Measurements from ENCODE around the gene PBRM1. TPM values are rescaled to one million over a fixed set of nuclear protein-coding genes. Genes with fewer than 3 reads are reported as not detected.

The PBRM1 gene
- total RNA-seq, 1 donor from 2014 or later: 62.1 TPM

DNA sequence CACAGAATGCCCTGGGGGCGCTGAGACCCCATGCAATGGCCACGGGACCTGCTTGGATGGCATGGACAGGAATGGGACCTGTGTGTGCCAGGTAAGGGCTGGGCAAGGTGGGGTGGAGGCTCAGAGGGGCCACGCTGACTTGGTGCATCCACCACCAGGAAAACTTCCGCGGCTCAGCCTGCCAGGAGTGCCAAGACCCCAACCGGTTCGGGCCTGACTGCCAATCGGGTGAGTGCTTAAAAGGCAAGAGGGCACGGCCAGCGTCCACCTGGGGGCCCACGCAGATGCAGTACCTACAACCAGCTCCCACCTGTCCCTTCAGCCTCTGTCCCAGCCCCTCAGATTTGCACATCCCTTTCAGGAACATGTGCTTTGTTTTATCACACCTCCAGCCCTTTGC lies 183.7 kb downstream of the PBRM1 start:
- intact Hi-C loops (cut with micrococcal nuclease): no loop called here
- DNase-seq (no peak), ATAC-seq (ENCODE audit: low read depth) (no peak)
- CTCF ChIA-PET: no interaction called here
- TF ChIP-seq, protein P1, sequence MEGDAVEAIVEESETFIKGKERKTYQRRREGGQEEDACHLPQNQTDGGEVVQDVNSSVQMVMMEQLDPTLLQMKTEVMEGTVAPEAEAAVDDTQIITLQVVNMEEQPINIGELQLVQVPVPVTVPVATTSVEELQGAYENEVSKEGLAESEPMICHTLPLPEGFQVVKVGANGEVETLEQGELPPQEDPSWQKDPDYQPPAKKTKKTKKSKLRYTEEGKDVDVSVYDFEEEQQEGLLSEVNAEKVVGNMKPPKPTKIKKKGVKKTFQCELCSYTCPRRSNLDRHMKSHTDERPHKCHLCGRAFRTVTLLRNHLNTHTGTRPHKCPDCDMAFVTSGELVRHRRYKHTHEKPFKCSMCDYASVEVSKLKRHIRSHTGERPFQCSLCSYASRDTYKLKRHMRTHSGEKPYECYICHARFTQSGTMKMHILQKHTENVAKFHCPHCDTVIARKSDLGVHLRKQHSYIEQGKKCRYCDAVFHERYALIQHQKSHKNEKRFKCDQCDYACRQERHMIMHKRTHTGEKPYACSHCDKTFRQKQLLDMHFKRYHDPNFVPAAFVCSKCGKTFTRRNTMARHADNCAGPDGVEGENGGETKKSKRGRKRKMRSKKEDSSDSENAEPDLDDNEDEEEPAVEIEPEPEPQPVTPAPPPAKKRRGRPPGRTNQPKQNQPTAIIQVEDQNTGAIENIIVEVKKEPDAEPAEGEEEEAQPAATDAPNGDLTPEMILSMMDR (IDR thresholded peaks at IDR 0.05): no peak
- no peak overlapping the region for H3K4me3 Mint-ChIP-seq
- no peaks in the 10 kb centered on the region for H3K27me3 Mint-ChIP-seq
- POLR2A ChIA-PET: no interaction called here
- no peaks in the 10 kb centered on the region for H3K9me3 Mint-ChIP-seq
- no peaks in the 10 kb centered on the region for H3K36me3 Mint-ChIP-seq (ENCODE audit: low read depth)
- H3K27ac Mint-ChIP-seq: no peak overlapping the region
- H3K4me1 Mint-ChIP-seq: peaks cover 20% of the 10 kb centered on the region

DNA sequence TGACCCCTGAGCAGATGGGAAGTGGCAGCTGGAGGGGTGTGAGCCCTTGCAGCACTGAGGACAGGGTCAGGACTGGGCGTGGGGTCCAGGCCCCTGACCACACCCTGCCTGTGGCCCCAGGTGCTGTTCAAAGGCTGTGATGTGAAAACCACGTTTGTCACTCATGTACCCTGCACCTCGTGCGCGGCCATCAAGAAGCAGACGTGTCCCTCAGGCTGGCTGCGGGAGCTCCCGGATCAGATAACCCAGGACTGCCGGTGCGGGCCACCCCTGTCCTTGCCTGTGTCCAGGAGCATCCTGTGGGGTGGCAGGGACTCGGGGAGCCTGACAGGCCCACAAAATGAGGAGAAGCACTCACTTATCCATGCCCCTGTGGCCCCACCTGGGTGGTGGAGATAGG lies 184.7 kb downstream of the PBRM1 start:
- no peak for ATAC-seq (ENCODE audit: low read depth)
- TF ChIP-seq, protein P1 (IDR thresholded peaks at IDR 0.05): no peak
- peaks cover 20% of the 10 kb centered on the region for H3K4me1 Mint-ChIP-seq
- ChIA-PET CTCF (no interaction called here), POLR2A (no interaction called here)
- H3K27ac Mint-ChIP-seq: no peak overlapping the region
- no peaks in the 10 kb centered on the region for H3K36me3 Mint-ChIP-seq (ENCODE audit: low read depth)
- no peak for DNase-seq
- no peak overlapping the region for H3K4me3 Mint-ChIP-seq
- no peaks in the 10 kb centered on the region for H3K27me3 Mint-ChIP-seq
- no peaks in the 10 kb centered on the region for H3K9me3 Mint-ChIP-seq
- intact Hi-C loops (cut with micrococcal nuclease): no loop called here

DNA sequence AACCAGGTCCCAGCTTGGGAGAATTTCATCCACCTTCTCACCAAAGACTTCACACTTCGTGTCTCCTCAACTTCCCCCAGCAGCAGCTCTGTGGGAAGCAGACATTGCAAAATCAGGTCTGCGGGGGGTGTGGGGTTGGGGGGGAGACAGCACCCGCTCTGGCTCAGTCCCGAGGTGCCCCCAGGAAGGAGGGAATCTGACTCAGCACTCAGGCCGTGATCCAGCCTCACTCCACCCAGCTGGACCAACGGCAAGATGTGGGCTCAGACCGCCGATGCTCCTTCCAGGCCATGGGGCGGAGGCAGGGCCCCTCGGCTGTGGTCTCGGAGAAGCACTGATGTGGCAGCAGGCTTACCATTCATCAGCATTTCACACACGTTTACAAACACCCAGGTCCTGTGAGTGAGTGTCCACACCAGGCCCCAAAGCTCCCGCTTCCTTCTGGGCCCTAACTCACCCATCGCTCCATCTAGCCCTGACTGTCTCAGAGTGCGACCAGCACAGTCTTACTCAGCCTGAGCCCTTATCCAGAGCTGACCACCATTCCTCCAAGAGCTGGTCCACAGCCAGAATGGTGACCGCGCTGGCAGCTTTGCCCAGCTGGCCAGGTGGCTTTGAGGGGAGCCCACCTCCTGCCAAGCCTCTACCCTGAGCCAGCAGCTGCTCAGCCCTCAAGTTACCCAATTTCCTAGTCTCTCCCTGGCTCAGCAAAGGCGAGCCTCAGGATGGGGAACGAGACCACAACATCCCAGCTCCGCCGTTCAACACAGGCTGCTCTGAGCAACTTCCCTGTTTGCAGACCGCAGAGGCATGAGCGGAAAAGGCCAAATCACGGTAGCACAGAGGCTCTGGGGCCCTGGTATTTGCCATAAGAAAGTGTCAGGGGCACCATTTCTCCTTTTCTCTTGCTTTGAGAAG lies 187.3 kb downstream of the PBRM1 start:
- intact Hi-C loops (cut with micrococcal nuclease): loop anchor here (1.0 kb wide), 1 partner anchor 35 kb away; the partner anchor contains the start of gene NT5DC2
- H3K27ac Mint-ChIP-seq: no peak overlapping the region
- peaks cover 20% of the 10 kb centered on the region for H3K4me1 Mint-ChIP-seq
- H3K4me3 Mint-ChIP-seq: no peak overlapping the region
- ChIA-PET POLR2A (interaction anchor here (0.6 to 0.9 kb wide), 2 partner anchors 43 to 998 kb away, joined by 5 to 6 read pairs; partner anchors contain the start of gene NISCH), CTCF (no interaction called here)
- no peaks in the 10 kb centered on the region for H3K9me3 Mint-ChIP-seq
- peak; percentile 81 for ATAC-seq (ENCODE audit: low read depth)
- TF ChIP-seq, protein P1 (IDR thresholded peaks at IDR 0.05): no peak
- H3K36me3 Mint-ChIP-seq (ENCODE audit: low read depth): no peaks in the 10 kb centered on the region
- H3K27me3 Mint-ChIP-seq: no peaks in the 10 kb centered on the region
- no peak for DNase-seq

DNA sequence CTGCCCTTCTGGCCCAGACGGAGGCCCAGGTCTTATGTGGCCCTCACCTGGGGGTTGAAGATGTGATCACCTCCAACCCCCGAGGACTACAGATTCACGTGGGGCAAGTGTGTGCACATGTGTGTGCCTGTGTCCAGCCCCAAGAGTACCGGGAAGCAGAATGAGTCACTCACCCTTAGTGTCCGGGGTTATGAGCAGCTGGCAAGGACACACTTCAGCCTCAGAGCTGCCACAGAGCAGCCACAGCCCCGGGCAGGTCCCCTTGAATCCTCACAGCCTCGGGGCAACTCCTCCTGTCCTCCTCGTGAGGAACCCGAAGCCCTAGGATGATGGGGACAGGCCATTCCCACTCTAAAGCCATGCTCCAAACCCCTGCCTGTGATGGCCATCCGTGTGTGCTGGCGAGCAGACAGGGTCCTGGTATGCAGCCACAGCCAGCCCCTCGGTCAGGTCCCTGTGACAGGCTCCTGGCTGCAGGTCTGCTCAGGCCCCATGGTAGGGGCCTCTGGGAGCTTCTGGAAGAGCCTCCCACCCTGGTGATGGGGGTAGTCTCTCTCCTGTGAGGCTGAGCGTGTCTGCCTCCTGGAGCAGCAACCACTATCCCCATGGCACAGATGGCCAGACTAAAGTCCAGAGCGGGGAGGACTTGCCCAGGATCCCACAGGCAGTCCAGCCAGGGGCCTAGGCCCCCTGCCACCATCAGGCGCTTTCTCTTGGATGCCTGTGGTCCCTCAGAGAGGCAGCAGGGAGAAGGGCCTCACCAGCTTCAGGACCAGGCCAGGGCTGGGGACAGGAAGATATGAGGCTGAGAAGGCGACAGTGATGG lies 189.7 kb downstream of the PBRM1 start:
- no peak for ATAC-seq (ENCODE audit: low read depth)
- Mint-ChIP-seq H3K9me3 (no peaks in the 10 kb centered on the region), H3K4me1 (peaks cover 20% of the 10 kb centered on the region), H3K27ac (no peak overlapping the region), H3K4me3 (no peak overlapping the region), H3K36me3 (ENCODE audit: low read depth) (peaks cover 20% of the 10 kb centered on the region), H3K27me3 (no peaks in the 10 kb centered on the region)
- DNase-seq: no peak
- TF ChIP-seq, protein P1 (IDR thresholded peaks at IDR 0.05): no peak
- ChIA-PET CTCF (no interaction called here), POLR2A (no interaction called here)
- intact Hi-C loops (cut with micrococcal nuclease): no loop called here

Other genes with a start within 250 kb of the PBRM1 start
- gene SEMA3G, start 240.8 kb downstream of the PBRM1 start, total RNA-seq: not detected in 2 replicates
- gene TNNC1, start 231.9 kb downstream of the PBRM1 start, total RNA-seq: 0.32 TPM in 1 of 2 replicates, not detected in the other
- gene NISCH, start 230.3 kb downstream of the PBRM1 start, total RNA-seq: 79.6 and 89.5 TPM in 2 replicates
- gene STAB1, start 190.6 kb downstream of the PBRM1 start, total RNA-seq: 0.64 and 0.71 TPM in 2 replicates
- 9.5 and 9.9 TPM in 2 replicates for gene NT5DC2, start 152.1 kb downstream of the PBRM1 start, total RNA-seq
- gene UQCC5, start 149.3 kb downstream of the PBRM1 start, total RNA-seq: 11.7 and 13.6 TPM in 2 replicates
- gene GNL3, start 119 bp upstream of the PBRM1 start, total RNA-seq: 137 and 145 TPM in 2 replicates
- 20.4 and 22.2 TPM in 2 replicates for gene GLT8D1, start 19.9 kb upstream of the PBRM1 start, total RNA-seq
- 78.0 and 79.4 TPM in 2 replicates for gene SPCS1, start 20.2 kb upstream of the PBRM1 start, total RNA-seq
- 23.0 and 24.5 TPM in 2 replicates for gene NEK4, start 85.0 kb upstream of the PBRM1 start, total RNA-seq
- 0.42 and 0.80 TPM in 2 replicates for gene ITIH1, start 91.7 kb upstream of the PBRM1 start, total RNA-seq
- gene ITIH3, start 108.9 kb upstream of the PBRM1 start, total RNA-seq: not detected in 2 replicates
- 15.4 and 15.7 TPM in 2 replicates for gene ITIH4, start 144.8 kb upstream of the PBRM1 start, total RNA-seq
- 0.83 and 1.6 TPM in 2 replicates for gene MUSTN1, start 149.1 kb upstream of the PBRM1 start, total RNA-seq
- gene STIMATE, start 211.6 kb upstream of the PBRM1 start, total RNA-seq: 20.8 and 25.8 TPM in 2 replicates

Data from activated B cell treated with CpG ODN at 0.5 μM for 24 hours (primary cell).